ENCODE results near the gene NCOR2. TPM values are rescaled to one million over a fixed set of nuclear protein-coding genes. Genes with fewer than 3 reads are reported as not detected.
A peak's percentile ranks its signal among the peaks of the same experiment; 100 is the strongest.

Gene NCOR2
- polyA plus RNA-seq, 12 donors: 79.0 to 179 (median 93.0) TPM; not detected in 1

DNA sequence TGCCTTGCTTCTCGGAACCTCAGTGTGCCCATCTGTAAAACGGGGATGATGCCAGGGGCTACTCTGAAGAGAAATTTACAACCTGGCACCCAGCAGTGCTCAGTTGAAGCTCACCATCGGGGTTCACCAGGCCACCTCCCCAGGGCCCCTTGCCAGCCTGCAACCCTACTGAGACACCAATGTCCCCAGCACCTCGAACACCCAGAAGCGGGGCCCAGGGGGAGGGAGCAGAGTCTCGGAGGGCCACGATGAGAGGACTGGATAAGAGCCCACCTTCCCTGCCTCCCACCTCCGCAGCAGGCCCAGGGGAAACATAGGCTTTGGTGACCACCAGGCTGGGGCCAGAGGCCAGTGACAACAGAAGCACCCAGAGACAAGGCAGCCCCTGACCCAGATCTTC lies 22.4 kb downstream of the NCOR2 start:
- DNase-seq: no peak

DNA sequence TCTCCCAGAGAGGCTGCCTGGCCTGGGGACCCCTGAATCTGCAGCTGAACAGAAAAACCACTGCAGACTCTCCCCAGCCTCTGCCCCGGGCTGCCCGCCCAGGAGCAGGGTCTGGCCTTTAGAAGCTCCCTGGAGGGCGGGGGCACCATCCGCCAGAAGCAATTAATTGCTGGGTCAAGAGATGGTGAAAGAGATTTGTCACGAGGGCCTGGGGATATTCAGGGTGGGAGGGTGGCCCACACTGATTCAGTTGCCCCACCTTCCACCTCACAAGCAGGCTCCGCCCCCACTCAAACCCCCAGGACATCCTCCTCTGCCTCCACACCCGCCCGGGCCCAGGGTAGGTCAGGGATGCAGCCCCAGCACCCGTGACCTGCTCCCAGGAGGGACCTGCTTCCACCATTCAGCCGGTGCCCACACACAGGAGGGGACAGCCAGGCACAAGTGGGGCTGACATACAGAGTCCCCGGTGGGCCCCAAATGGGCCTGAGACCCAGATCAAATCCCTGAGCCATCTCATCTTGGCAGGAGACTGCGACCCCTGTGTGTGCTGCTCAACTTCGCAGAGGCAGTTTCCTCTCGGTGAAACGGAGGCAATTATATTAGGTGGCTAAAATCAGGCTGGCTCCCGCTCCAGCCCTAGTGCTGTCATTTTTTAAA lies 23.0 kb downstream of the NCOR2 start:
- DNase-seq: no peak

DNA sequence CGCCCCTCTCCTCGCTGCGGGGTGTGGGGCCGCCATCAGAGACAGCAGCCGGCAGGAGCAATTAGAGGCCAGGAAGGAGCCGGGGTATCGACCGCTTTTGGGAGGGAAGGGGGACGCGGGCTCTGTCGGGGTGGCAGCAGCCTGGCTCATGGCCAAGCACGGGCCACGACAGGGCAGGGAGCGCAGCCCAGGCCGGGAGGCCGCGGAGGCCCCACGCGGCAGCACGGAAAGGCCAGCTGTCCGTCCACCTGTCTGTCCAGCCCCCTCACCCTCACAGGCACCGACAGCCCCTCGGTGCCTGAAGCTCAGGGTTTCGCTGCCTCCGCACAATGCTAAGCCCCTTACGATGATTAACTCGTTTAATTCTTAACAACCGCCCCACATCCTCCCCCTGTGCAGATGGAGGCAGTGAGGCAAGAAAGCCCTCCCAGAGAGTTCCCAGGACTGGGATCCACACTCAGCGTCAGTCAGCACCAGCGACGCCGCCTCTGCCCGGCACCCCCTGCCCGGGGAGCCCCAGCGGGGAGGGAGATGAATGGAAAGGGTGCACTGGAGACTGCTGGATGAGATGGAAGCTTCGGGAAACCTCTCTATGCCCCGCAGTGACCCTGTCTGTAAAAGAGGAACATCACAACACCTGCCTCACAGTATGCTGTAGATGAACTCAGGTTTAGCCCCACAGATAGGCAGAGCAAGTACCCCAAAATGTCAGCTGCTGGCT lies 23.7 kb downstream of the NCOR2 start:
- no peak for DNase-seq

DNA sequence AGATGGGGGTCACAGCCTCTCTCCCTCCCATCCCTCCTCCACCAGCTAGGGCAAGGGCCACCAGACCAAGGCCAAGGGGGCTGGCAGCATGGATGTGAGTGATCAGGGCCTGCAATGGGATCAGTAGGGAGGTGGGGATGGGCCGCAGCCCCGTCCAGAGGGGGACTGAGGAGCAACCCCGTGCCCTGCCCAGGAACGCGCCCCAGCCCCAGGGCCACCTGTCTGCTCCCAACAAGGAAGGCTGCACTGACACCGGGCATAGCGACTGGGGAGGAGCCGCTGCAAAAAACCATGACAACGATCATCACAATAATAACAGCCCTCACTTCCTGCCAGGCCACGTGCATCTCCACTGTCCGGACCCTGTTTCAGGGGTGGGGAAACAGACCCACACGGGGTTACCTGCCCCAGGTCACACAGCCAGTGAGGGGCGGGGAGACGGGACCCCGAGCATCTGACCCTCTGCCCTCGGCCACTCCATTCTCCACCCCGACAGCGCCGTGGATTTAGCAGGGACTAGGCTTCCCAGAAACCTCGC lies 24.3 kb downstream of the NCOR2 start:
- peak; percentile 70 for DNase-seq

DNA sequence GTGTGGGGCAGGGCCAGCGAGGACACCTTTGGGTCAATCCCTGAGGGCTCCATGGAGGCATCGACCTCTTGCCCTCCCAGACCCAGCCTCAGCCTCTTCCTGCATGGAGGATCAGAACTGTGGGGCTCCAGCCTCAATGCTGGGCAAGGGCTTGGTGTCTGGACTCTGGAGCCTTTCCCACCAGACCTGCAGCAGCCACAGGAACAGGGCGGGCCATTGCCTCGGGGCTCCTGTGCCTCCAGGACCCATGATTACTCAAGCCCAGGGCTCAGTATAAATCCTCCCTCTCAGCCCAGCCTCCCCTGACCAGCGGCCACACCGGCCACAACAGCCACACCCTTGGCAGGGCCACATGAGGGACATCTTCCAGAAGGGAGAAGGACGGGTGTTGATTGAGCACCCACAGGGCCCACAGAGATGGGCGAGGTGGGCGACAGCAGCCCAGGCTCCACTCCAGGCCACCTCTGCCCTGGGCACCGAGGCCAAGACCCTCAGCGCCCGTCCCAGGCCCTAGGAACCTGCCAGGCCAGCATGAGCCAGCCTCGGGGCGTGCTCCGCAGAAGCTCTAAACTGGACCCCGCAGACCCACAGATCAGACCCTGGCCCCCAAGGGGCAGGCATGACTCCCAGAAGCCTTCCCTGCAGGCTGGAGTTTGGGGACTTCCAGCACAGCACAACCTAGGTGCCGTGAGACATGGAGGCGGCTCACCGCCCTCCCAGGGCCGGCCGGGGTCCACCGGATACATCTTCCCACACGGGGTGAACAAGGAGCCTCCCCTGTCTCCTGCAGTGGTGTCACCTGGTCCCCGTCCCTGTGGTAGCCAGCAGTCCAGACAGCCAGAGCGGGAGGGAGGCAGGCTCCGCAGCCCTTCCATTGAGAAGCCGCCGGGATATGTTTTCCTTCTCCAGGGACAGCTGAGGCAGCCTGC lies 25.1 kb downstream of the NCOR2 start:
- no peak for DNase-seq

DNA sequence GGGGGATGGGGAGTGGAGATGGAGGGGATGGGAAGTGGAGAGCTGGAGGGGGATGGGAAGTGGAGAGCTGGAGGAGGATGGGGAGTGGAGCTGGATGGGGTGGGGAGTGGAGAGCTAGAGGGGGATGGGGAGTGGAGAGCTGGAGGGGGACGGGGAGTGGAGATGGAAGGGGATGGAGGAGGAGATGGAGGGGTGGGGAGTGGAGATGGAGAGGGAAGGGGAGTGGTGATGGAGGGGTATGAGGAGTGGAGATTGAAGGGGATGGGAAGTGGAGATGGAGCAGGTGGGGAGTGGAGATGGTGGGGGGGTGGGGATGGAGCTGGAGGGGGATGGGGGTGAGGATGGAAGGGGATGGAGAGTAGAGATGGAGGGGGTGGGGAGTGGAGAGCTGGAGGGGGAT lies 26.1 kb downstream of the NCOR2 start:
- DNase-seq: no peak

DNA sequence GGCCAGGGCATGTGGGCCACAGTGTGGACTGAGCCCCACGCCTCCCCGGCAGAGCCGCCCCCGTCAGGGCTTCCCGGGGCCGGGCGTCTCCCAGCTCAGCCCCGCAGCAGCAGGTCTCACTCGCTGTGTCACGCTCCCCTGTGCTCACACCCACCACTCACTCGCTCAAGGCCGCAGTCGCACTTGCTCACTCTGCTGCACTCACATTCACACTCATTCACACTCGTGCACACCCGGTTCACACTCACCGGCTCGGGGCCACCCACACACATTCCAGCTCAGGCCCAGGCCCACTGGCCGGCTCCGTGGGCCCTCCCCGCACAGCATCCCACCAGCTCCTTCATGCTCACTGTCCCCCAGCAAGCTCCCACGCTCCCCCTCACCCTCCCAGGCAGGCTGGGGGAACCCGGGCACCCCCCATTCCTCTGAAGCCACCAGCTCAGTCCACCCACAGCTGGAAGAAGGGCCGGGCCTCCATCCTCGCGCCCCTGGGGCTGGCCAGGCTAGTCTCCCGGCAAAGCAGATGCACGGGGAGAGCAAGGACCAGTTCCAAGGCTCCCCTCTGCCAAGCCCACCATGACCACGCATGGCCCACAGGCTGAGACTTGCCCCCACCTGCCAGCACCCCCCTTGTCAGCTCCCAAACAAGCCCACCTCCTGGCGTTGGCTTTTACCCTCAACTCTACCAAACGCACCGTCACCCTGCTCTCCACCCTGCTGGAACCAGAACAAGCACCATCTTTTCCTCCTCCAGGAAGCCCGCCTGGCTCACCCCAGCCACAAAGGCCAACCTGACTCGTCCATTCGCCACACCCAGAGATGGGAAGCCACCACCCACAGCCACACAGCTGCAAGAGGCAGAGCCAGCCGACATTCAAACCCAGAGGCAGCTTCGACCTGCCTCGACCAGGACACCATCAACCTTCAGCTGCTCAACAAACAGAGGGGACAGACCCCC lies 28.0 kb downstream of the NCOR2 start:
- DNase-seq: no peak

DNA sequence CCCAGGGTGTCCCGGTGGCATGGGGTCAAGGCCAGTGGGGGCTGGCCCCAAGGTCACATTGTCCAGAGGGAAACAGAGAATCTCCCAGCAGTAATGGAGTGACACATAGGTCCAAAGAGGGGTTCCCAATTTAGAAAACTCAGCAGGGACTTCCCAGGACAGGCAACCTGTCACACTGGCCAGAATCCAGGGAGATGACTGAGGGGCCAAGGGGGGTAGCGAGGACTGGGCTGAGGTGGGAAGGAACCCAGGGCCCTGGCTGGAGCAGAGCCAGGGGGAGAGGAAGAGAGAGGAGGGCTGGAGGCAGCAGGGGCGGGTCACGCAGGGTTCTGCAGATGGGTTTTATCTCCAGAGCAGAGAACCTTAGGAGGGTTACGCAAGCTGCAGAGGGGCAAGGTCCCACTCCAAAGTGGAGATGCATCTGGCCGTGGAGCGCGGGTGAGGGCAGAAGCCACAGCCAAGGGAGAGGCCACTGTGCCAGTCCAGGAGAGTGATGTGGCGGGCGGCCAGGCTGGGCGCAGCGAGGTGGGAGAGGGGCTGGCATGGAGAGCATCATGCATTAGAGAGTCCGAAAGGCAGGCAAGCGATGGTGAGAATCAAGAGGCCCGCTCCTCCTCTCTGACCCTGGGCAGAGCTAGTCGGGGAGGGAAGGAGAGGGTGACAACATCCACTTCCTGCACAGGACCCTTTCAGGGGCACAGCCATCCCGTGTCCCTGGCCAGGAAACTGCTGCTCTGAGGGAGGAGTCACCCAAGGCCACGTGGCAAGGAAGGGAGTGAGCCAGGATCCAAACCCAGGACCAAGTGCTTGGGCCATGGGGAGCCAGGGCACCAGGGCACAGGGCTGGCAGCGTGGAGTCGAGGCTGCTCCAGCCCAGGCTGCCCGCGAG lies 29.0 kb downstream of the NCOR2 start:
- no peak for DNase-seq

DNA sequence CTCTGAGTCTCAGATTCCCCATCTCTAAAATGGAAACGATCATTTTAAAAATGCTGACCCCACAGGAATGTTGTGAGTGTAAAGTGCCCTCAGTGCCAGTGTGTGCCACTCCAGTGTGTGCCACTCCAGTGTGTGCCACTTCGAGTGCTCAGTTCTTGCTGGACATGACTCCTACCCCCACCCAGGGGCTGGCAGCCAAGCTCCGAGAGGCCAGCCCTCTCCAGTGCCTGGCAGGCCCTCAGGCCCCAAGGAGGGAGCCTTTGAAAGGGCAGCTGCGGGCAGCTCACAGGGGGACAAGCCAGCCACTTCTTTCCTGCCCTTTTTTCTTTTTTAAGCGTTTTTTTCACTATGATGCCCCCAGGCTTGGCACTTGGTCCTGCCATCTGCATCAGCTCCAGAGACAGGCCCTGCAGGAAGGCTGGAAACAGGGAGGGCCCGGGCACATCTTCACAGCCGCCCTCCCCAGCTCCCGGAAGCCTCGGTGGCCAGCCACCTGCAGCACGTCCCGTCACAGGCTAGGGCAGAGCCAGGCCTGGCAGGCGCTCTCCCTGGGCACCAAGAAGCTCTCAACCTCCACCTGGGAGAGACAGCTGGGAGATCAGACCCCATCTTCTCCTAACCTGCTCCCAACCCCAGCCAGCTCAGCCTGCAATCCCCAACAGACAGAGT lies 29.8 kb downstream of the NCOR2 start:
- no peak for DNase-seq

DNA sequence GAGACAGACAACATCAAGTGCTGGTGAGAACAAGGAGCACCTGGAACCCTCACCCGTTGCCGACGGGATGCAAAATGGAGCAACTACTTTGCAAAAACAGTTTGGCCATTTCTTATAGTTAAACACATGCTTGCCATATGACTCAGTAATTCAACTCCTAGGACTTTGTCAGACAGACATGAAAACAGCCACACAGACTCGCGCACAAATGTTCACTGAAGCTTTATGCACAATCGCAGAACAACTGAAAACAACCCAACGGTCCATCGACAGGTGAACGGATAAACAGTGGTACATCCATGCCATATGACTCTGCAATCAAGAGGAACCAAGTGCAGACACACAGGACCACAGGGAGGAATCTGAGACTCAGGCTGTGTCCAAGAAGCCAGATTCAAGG lies 30.8 kb downstream of the NCOR2 start:
- DNase-seq: no peak

DNA sequence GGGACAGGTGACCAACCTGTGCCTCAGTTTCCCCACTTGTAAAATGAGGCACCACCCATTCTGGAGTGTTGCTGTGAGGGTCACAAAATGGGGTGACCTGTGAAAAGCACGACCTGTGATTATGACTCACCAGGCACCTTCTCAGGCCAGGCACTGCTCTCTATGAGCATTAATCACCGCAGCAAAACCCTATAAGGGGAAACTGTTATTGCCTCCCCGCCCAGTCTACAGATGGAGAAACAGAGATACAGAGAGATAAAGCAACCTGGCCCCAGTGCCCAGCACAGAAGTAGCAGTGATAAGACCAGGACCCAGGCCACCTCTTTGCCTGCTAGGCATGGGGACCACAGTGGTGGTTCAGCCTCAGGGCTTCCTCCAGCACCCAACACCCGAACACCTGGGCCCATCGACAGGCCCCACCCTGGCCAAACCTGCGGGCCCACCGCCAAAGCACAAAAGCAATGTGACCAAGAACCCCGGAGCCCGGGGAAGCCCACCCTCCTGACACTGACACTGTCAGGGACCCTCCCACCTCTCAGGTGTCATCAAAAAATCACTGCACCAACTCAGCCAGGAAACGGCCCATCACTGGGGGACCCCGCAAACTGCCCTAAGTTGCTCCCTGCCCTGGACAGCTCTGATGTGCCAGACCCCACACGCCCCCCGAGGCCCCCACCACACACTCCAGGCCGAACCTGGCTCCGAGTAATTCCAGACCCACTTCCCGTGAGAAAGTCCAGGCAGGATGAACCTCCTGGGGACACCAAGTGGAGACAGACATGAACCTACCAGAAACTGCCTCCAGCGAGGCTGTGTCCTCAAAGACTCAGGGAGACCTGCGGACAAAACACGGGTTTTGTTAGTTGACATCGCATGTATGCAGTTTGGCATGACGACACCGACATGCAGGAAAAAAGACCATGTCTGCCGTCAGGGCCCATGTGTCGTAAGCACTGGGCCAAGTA lies 32.4 kb downstream of the NCOR2 start:
- DNase-seq: no peak

DNA sequence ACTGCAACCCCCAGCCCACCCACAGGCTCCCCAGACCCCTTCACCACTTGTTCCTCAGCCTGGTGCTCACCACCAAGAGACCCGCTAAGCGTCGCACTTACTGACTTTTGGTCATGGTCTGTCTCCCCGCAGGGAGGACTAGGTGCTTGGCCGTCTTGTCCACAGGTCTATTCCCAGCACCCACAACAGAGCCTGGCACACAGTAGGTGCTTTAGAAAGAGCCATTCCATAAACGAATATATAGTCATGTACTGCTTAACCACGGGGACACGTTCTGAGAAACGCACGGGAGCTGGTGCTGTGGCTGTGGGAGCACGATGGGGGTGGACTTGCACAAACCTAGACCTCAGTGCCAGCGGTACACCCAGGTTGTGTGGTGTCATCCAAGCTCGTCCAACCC lies 34.0 kb downstream of the NCOR2 start:
- no peak for DNase-seq

DNA sequence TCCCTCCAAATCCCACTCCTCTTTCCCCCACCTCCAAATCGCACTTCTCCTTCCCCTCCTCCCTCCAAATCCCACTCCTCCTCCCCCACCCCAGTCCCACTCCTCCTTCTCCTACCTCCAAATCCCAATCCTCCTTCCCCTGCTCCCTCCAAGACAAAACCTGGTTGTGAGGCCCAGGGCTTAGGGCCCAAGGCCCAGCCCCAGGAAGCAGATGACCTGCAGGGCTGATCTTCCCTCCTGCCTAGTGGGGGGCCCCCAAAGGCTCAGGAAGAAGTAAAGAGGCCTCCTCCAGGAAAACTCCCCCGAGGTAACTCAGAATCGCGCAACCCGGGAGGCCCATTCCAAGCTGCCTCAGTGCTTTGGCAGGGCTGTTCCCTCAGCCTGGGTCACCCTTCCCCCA lies 34.4 kb downstream of the NCOR2 start:
- no peak for DNase-seq

DNA sequence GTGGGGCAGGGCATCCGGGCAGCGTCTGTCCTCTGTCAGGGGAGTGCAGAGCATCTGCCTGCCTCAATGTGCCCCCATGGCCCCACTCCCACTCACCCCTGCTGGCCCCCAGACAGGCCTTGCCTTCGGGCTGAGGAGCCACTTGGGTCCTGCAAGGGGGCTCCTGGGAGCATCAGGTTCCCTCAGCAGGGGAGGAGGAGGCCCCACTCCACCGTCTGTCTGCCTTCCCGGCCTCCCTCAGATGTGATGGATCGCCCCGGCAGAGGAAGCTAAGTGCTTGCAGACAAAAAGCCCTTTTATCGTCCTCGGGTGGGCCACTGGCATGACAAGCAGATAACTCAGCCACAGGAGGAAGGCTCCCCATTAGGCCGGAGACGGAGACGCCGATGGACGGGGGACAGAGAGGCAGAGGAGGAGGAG lies 35.1 kb downstream of the NCOR2 start:
- DNase-seq: no peak

DNA sequence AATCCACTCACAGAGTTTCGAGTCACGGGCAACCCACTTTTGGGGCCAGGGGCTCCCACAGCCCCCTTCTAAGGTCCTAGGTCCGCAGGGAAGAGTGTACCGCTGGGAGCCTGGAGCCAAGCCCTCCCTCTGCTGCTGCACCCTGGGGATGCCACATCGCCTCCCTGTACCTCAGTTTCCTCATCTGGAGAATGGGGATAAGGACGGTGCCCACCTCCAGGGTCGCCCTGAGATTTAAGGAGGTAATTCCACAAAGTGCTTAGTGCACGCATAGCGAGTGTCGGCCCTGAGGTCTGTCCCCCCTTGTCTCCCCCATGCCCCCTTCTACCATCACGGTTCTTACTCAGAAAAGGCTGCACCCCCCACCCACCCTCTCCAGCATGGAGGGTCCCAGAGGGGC lies 35.5 kb downstream of the NCOR2 start:
- DNase-seq: no peak

DNA sequence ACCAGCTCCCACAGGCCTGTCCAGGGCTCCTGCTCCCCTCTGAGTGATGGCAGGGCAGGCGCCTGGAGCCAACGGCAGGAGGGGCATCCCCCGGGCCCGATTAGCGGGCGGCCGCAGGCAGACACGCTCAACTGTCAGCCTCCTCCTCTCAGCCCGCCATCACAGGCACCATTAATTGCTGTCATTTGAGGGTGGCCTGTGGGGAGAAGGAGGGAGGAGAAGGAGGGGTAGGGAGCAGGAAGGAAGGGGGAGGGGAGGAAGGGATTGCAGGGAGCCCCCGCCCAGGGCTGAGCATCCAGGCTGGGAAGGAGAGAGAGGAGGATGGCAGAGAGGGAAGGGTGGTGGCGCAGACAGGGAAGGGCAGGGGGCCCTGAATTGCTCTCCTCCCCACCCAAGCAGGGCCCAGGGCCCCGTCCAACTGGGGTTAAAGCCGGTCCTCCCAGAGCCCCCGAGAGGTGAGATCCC lies 36.1 kb downstream of the NCOR2 start:
- DNase-seq: no peak

DNA sequence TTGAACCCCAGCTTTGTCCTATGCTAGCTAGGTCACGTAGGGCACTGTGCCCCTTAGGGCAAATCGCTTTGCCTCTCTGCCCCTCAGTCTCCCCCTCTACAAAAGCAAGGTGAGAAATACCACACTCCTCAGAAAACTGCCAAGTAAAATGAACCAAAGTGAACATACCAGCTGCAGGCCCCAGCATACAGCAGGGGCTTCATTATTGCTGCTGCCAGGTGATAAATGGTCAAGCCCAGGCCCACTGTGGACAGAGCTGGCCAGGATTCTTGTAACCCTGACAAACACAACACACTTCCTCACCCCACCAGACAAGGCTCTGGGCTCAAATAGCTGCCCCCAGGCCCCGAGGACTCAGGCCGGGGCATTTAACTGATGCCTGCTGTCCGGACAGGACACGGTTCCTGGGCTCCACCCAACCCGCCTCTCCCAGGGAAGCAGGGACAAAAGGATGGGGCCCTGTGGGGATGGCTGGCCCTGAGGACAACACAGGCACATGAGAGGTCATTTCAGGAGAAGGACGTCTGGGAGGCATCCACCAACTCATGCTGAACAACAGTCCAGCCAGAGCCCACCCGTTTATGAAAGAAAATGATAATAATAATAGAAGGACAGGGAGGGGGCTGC lies 36.7 kb downstream of the NCOR2 start:
- no peak for DNase-seq

Measured in muscle of arm (tissue), 12 donors.